ENCODE measurements around the gene SYNE3.

The SYNE3 gene

GRCh38 chr14:95469134-95469481 lies 47.3 kb downstream of the SYNE3 start:
- FAIRE-seq = no peak

DNA sequence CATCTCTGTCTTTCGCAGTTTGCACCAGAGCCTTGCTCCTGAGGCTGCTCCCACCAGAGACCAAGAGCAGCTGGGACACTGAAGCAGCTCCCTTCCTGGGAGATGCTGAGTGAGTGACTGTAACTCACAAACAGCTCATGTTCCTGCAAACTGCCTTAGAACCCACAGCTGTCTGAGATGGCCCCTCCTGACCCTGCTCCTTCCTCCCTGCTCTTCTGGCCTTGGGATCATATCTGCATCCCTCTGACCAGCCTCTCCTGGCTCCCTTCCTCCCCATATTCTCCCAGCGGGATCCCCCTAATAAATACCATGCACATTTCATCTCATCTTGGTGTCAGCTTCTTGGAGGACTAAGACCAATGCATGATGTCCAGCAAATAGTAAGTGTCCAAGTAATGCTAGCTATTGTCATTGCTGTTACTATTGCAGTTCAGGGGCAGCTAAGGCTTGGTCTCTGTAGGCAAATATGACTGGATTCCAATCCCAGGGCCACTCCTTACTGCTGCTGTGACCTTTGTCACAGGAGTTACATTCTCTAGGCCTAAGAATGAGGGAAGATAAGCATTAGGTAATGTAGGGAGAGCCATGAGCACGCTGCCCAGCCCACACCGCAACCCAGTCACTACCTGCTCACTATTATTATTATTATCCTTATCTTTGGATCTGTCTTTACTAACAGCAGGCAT lies 47.9 kb downstream of the SYNE3 start:
- FAIRE-seq = no peak

- FAIRE-seq = no peak
Measured at GRCh38 chr14:95467657-95468056, 48.8 kb downstream of the SYNE3 start.

GRCh38 chr14:95467232-95467631 lies 49.2 kb downstream of the SYNE3 start:
- FAIRE-seq = no peak

All from endometrium (tissue), 2 donors.